ENCODE data around the gene MDP1. TPM values are rescaled to one million over a fixed set of nuclear protein-coding genes. Genes with fewer than 3 reads are reported as not detected.
"Not testable (repeated sequence)": the region's sequence is repeated elsewhere in the genome, so short reads cannot be mapped to it uniquely, and the experiment has no call there.

MDP1 gene
- total RNA-seq, 1 donor from 2014 or later: 3.9 TPM

- no peak for DNase-seq (ENCODE audit: low spot score)
Measured at GRCh38 chr14:24231263-24232120, 15.6 kb upstream of the MDP1 start.

DNA sequence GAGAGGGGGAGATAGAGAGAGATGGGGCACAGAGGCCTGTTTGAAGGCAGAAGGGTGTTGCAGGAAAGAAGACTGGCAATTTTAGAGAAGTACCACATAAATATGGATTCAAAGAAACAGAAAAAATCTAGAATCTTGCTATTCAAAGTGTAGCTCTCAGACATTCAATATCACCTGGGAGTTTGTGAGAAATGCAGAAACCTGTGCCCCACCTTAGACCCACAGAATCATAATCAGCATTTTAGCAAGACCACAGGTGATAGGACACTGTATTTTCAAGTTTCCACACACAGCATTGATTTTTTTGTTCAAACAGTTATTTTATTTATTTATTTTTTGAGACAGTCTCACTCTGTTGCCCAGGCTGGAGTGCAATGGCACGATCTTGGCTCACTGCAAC, 13.0 kb upstream of the MDP1 start:
- no peak for DNase-seq (ENCODE audit: low spot score)

DNA sequence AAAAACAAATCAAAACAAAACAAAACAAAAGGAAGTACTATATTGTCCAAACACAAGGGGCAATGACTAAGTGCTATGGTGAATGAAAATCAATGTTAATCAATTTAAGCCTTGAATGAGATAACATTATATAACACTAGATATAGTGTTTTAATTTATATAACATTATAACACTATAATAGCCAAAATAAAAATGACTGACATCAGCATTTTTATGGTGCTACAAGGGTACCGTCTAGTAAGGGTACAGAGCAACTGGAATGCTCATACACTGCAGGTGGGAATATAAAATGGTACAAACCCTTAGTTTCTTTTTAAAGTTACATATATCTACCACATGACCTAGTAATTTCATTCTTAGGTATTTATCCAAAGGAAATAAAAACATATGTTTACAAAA, 10.6 kb upstream of the MDP1 start:
- no peak for DNase-seq (ENCODE audit: low spot score)

GRCh38 chr14:24224618-24225071, 8.8 kb upstream of the MDP1 start:
- DNase-seq (ENCODE audit: low spot score): no peak

GRCh38 chr14:24222987-24223386, 7.1 kb upstream of the MDP1 start:
- DNase-seq (ENCODE audit: low spot score): not testable (repeated sequence)

GRCh38 chr14:24219521-24219920, 3.7 kb upstream of the MDP1 start:
- no peak for DNase-seq (ENCODE audit: low spot score)

GRCh38 chr14:24219080-24219479, 3.2 kb upstream of the MDP1 start:
- DNase-seq (ENCODE audit: low spot score): no peak

- not testable (repeated sequence) for DNase-seq (ENCODE audit: low spot score)
Measured at GRCh38 chr14:24216876-24217275, 1.0 kb upstream of the MDP1 start.

GRCh38 chr14:24216345-24216699, 456 bp upstream of the MDP1 start:
- no peak for DNase-seq (ENCODE audit: low spot score)

- no peak for DNase-seq (ENCODE audit: low spot score)
Measured at GRCh38 chr14:24213866-24214662, 1.8 kb downstream of the MDP1 start.

- DNase-seq (ENCODE audit: low spot score): peak; percentile 99
Measured at GRCh38 chr14:24212924-24213865, 2.7 kb downstream of the MDP1 start, which contains the start of gene CHMP4A. TSS of gene CHMP4A (minus strand) at chr14:24213488. CDS start at chr14:24213439, 49 bp downstream.

- DNase-seq (ENCODE audit: low spot score): no peak
Measured at GRCh38 chr14:24211311-24211710, 4.6 kb downstream of the MDP1 start.

GRCh38 chr14:24207625-24208024, 8.2 kb downstream of the MDP1 start:
- no peak for DNase-seq (ENCODE audit: low spot score)

GRCh38 chr14:24207104-24207551, 8.7 kb downstream of the MDP1 start:
- DNase-seq (ENCODE audit: low spot score): no peak

GRCh38 chr14:24206260-24207103, 9.4 kb downstream of the MDP1 start:
- DNase-seq (ENCODE audit: low spot score): no peak

- DNase-seq (ENCODE audit: low spot score): no peak
Measured at GRCh38 chr14:24204163-24205146, 11.4 kb downstream of the MDP1 start.

DNA sequence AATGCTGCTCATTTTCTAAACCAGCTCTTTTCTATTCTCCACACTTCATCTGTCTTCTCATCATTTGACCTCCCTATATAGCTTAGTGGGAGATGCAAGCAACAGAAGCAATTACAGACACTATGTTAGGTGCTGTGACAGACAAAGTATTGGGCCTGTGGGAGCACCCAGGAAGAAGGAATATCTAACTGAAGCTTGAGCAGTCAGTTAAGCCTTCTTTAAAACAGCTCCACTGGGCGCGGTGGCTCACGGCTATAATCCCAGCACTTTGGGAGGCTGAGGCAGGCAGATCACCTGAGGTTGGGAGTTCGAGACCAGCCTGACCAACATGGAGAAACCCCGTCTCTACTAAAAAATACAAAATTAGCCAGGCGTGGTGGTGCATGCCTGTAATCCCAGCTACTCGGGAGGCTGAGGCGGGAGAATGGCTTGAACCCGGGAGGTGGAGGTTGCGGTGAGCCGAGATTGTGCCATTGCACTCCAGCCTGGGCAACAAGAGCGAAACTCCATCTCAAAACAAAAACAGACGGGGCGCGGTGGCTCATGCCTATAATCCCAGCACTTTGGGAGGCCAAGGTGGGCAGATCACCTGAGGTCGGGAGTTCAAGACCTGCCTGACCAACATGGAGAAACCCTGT, 12.5 kb downstream of the MDP1 start:
- not testable (repeated sequence) for DNase-seq (ENCODE audit: low spot score)

DNA sequence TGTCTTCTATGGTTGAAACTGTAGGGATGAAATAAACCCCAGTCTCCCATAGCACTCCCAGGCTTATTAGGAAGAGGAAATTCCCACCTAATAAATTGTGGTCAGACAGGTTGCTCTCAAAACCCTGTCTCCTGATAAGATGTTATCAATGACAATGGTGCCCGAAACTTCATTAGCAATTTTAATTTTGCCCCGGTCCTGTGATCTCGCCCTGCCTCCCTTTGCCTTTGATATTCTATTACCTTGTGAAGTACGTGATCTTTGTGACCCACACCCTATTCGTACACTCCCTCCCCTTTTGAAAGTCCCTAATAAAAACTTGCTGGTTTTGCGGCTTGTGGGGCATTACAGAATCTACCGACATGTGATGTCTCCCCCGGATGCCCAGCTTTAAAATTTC, 13.3 kb downstream of the MDP1 start:
- DNase-seq (ENCODE audit: low spot score): not testable (repeated sequence)

Data from umbilical cord (tissue), 2 donors.